NCI-H1417 (cell line): Measurements from ENCODE around the gene SORCS2.

Experiments used
- DNase-seq, 3 experiments: peaks; one replicate each; lab custom pipeline; 2025; lab: John Stamatoyannopoulos, UW

SORCS2 gene

DNA sequence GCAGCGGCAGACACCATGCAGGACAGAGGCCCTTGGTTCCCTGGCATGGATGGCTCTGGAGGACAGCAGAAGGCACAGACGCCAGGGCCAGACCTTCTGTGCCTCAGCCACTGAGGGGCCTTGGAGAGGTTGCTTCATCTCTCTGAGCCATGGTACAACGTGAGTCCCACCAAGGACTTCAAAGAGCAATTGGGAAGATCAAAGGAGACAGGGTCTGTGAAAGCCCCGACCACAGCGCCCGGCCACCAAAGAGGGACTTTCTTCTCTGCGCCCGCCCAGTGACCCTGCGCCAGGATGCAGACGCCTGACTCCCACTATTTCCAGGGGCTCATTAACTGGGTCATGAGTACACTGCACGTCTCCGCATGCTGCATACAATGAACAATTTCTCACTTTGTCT, 573.3 kb downstream of the SORCS2 start:
- DNase-seq = no peak

DNA sequence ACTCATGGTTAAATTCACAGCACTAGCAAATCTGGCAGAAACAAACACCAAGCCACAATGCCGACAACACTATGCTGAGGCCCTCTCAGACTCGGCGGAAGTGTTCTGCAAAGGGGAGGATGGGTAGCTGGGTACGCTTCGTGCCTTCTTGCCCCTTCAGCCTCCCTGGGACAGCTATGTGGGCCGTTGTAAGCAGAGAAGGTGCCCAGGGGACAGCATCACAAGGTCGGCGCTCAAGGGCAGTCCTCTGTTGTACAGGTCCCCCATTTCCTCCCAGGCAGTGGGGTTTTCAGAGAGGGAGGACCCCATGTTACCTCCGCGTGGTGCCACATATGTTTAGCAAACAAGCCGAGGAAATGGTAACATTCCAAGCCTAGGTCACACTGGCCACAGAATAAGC, 573.7 kb downstream of the SORCS2 start:
- no peak for DNase-seq

DNA sequence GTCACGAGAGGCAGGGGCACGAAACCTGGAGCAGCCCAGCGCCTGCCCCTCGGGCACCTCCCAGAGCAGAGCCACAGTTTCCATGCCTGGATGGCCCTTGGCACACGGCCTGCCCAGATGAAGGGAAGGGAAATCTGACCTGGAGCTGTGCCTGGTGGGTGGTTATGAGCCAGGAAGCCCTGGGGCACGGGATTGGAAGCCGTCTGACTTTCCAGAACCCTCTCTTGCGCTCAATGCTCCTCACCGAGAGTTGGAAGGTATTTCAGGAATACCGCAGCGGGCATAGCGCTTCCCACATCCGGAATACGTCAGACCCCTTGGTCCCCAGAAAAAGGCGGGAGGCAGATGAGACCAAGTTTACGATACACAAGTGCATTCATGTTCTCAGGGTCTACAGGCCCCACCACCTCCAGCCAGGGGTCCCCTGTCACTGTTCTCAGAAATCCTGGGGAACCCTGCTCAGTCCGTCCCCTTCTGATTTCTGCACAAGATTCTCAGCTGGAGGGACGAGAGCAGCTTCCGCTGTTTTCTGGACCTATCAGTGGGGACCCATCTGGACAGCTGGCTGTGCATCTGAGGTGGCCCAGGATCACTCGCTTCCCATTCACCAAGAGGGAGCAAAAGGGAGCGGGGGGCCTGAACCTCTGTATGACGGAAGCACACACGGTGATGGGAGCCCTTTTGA, 574.5 kb downstream of the SORCS2 start:
- no peak for DNase-seq

DNA sequence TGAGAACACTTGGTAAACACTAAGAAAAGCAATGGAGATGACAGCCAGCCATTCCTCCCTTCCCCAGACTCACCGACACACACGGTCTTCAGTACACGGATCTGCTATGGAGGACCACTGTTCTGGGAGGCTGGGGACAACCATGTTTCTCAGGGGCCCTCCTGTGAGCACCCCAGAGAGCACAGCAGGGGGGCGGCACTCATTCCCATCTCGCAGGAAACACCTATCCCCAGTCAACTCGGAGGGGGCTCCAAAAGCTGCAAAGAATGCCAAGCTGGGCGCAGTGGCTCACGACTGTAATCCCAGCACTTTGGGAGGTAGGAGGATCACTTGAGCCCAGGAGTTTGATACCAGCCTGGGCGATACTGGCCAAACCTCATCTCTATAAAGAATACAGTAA, 575.2 kb downstream of the SORCS2 start:
- no peak for DNase-seq

DNA sequence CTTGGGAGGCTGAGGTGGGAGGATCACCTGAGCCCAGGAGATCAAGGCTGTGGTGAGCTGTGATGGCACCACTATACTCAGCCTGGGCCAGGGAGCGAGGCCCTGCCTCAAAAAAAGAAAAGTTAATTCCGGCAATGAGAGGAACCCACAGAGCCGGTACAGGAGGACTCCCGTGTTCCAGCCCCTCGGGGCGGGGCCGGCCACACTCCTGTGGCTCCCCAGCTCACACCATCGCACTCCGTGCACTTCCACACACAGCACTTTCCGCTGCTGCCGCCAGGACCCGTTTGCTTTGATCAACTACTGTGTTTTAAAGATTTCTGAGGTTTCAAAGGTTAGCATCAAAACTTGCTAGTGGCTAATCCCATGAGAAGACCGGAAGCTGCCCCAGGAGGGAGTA, 575.6 kb downstream of the SORCS2 start:
- no peak for DNase-seq

DNA sequence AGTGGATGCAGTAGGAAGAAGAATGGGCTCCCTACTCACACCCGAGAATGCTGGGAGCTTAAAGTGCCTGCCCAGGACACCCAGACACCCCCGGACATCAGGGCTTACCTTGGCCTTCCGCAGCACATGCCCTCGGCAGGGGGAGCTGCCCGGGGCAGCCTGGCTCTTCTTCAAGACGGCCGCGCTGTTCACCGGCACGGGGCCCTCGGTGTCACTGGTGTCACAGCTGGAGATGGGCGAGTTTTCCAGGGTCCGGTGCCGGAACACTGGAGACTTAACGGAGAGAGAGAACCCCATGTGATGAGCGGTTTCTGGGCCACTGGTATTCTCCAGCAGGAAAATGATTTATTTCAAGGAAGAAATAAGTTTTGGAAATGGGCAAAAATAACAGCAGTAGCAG, 576.4 kb downstream of the SORCS2 start:
- no peak for DNase-seq

DNA sequence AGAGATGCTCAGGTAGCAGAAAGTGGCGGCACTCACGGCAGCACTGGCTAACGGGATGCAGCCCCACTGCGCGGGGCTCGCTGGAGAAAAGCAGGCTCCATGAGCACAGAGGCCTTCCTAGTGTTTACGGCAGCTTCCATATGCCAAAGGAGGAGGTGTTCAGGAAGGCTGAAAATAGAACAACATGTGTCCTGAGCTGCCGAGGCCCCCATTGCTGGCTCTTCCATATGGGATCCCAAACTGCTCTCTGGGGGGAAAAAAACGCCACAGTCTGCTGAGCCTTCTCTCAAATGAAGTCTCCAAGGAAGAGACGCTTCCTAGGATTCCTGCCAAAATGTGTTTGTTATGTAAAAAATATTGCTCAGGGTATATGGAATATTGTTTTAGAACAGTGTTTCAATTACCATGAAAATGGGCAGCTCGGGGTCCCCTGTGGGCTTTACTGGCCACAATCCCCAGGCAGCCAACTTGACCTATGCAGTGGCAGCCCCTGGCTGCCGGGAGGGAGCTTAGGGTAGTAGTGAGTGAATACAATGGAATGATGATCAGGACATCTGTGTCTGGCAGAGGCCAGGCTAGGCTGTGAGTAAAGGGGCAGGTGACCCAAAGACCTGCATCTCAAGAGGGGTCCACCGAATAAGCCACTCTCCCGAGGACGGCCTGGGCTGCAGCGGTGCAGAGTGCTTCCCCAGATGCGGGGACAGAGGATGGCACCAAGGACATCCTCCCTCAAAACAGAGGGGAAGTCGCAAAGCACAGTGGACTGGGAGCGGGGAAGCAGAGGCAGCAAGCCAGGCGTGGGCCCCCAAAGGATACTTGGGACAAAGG, 577.3 kb downstream of the SORCS2 start:
- DNase-seq = no peak

DNA sequence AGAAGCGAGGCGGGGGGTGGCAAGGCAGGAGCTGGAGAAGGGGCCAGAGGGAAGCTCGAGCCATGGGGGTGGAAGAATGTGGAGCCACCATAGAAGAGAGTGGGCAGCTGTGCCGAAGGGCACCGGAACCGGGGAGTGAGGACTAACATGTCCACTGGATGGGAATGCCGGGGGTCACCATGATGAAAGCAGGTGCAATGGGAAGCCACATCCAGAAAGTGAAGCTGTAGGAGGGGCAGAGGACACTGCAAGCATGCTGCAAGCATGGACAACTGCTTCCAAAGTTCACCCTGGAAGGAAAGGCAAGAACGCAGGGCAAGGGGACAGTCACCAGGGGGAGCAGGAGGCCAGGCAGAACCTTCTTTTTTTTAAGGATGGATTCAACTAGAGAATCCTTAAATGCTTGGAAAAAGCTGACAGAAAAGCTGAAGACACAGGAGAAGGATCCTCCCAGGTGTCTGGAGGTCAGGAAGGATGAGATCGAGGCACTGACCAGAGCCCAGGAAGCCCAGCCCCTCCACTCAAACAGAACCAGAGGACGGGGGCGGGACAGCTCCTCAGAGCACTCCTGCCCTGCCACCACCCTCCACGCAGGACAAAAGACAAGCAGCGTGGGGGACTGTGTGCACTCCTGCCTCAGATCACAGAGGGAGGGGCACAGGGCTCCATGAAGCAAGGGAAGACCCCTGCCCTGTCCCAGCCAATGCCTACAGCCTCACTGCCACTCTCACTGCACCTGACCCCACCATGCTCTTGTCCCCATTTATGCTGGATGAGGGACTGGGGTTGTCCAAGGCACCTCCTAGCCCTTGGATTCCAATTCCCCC, 578.1 kb downstream of the SORCS2 start:
- DNase-seq = no peak

DNA sequence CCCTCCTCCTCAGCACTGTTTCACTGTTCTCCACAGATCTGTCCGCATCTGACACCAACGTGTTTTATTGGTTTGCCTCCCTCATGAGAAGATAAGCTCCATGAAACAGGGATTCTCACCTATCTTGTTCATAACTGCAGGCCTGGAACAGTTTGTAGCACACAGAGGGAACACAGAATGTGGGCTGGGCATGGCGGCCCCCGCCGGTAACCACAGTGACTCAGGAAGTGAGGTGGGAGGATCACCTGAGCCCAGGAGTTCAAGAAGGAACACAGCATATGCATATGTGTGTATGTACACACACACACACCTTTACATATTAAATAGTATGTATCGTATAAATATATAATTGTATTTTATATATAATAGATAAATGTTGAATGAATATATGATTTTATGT, 578.7 kb downstream of the SORCS2 start:
- DNase-seq = no peak

DNA sequence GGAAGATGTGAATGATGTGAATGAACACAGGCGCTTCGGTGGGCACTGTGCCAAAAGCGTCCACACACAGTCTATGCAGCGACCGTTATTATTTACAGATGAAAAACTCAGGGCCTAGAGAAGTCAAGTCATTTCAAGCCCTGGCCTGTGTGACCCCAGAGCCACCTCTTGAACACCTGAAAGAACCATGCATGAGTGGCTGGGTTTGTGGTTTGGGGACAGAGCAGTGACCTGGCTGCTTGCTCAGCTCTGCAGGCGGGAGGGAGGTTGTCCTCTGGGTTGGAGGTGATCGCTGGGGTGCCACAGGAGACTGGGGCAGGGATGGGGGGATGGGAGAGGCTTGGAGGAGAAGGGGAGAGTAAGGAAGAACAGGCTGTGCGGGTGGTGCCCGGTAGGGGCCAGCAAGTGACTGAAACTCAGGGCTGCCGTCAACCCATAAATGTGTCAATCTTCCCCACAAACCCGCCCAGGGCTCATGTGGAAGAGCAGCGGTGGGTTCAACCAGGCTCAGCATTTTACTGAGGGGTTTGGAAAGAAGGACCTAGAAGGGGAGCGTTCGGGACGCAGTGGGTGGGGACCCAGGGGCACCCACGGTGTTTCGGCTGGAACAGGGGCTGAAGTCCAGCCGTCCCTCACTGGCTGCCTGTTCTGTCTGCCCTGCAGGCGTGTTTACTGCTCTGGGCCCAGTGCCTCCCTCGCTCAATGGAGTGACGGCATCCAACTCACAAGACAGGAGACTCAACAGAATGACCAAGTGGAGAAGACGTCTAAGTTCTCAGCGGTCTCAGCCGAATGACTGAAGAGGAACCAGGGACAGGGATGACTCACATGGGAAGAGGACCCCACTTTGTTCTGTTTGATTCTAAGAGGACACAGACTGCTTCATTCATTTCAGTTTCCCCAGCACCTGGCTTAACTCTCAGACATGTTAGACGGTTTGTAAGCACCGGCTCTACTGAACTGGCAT, 579.5 kb downstream of the SORCS2 start:
- DNase-seq = no peak

DNA sequence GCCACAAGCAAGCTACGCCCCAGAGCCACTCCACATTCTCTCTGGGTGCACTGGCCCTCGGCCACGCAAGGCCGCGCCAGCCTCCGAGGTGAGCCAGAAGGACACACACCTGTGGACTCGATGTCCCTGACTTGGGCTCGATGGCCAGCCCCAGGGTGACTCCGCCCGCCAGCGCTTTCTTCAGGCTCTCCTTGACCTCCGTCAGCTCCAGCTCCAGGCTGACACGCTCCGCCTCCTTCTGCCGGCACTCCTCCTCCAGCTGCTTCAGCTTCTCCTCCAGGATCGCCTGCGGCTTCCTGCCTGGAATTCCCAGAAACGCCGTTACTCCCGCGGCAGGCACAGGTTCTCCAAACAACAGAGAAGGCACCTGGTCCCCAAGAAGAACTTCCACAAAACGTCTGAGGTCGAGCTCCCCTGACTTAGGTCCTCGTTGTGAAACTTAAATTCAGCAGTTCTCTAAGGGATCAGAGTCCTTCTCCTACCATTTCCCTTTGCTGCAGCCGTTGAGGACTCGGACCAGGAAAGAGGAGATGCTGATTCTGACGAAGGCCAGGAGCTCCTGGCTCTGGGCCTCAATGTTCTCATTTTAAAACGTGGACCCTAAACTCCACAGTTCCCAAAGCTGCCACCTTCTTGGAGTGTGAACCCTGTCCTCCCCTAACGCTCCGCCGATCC, 580.5 kb downstream of the SORCS2 start:
- no peak for DNase-seq

DNA sequence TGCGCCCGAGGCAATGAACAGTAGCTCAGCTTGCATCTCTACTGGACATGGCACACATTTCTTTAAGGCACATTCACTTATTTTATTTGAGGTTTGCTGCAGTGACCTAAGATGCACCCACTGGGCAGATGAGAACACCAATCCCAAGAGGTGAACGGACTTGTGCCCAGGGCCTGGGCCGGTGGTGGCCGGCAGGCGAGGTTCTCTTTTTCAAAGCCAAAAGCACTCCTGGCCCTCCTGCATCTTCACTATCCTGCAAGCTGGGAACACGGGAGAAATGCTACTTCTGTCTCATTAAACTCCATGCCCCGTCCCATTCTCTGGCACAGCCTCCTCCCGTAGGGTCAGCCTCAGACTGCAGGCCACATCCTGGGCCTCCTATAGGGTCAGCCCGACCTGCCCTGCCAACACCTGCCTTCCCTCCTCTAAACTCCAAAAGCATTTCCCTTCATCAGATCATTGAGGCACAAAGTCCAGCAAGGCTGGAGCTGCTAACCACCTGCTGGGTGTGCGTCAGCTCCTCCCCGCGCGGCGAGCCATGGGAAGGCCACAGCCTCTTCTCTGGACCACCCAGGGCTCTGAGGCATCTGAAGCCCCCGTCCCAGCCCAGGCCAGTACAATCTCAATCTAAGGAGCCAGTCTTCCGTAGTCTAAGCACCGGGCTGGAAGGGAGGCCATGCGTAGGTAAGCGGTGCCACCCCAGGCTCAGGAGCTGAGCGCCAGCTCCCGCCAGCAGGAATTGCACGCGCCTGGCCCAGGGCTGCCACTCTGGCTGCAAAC, 581.3 kb downstream of the SORCS2 start:
- no peak for DNase-seq

DNA sequence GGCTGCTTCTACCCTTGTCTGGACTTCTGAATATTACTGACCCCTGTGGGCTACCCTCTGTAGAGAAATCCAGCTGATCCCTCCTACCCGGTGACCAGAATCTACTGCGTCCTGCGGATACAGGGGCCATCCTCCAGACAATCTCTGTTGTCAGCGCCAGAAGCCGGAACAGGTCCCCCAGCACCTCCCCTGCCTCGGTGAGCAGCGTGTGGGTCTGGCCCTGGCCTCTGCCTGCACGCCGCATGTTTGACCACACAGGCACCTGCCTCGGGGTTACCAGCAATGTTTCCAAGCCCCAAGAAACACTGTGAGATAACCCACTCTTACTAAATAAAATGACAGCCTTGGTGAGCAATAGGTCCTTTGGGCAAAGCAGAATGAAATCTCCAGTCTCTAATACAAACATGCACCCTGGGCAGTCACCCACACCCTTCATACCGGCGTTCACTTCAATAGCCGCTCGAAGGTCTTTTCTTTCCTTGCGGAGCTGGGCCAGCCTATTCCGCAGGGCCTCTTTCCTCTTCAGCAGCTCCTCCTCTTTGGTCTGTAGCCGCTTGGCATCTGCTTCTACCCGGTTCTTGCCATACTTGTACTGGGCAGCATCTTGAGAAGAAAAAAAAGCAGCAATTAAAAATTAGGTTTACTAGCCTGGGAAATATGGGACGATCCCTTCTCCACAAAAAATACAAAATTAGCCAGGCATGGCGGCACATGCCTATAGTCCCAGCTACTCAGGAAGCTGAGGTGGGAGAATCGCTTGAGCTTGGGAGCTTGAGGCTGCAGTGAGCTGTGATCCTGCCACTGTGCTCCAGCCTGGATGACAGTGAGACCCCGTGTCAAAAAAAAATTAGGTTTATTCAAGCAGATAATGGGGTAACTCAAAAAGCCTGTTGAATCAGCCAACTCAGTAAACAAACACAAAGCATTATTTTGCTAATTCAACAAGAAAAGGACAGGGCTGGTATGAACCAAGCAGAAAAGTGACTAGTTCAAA, 582.3 kb downstream of the SORCS2 start:
- DNase-seq = no peak

DNA sequence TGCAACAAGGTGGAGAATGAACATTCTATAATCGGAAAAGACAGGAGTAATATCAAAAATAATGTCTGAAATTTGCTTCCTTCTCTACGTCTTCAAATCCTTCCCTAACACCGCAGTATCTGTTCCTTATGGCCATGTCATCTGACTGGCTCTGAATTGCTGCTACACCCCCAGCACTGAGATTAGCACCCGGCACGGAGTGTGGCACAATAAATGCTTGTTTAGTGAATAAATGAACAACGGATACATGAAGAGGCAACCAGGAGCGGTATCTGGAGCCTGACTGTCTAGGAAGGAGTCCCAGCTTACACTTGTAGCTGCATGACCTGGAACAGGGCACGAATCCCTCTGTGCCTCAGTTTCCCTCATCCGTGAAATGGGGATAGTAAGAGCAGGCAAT, 583.1 kb downstream of the SORCS2 start:
- DNase-seq = no peak

DNA sequence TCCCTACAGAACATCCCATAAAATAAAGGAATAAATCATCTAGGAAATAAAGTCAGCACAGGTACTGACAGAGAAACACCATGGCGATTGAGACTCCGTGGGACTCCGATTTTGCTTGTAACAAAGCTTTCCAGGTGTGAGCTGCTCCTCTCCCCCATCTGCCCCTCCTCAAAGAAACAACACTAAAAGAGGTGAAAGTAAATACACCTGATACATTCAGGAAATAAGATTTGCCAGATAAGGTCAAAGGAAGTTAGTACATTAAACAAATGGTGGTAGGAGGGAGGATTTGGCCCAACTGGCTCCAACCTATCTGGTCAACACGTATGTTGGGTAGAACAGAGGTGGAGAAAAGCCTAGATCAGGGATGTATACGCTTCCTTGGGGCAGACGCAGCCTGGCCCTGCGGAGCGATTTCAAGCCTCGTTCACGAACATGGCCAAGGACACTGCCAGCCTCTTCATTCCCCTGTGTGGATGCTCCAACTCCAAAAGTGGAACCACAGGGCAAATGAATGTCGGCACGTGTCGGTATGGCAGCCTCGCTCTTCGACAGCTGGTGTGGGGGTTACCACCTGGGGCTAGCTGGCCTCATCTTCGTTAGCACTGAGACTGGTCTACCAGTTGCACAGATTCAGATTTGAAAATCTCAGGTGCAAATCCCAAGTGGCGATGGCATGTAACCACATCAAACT, 584.8 kb downstream of the SORCS2 start:
- peak in 1 of 3 experiments; percentile 37 for DNase-seq

DNA sequence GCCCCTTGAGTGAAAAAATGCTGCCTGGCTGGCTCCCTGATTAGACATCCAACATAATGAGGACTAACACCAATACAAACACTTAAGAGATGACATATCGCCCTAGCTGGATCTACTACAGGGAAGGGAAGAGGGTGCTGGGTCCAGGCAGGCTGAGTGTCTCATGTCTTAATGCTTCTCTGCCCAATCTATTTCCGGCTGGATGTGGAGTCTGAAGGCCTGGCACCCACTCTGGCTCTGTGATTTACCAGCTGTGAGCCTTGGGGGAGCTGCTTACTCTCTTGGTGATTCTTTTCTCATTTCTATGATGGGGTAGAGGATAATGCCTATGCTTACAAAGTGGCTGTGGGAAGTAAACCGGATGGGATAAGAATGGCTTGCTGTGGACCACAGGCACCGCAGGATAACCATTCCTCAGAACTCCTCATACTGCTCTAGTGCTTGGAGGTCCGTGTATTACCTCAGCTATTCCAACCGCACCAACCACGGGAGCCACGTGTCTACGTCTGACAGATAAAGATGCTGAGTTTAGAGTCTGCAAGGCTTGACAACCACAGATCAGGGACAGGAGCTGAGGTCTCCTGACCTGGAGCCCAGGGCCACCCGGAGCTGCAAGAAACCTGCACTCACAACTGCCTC, 585.7 kb downstream of the SORCS2 start:
- no peak for DNase-seq

DNA sequence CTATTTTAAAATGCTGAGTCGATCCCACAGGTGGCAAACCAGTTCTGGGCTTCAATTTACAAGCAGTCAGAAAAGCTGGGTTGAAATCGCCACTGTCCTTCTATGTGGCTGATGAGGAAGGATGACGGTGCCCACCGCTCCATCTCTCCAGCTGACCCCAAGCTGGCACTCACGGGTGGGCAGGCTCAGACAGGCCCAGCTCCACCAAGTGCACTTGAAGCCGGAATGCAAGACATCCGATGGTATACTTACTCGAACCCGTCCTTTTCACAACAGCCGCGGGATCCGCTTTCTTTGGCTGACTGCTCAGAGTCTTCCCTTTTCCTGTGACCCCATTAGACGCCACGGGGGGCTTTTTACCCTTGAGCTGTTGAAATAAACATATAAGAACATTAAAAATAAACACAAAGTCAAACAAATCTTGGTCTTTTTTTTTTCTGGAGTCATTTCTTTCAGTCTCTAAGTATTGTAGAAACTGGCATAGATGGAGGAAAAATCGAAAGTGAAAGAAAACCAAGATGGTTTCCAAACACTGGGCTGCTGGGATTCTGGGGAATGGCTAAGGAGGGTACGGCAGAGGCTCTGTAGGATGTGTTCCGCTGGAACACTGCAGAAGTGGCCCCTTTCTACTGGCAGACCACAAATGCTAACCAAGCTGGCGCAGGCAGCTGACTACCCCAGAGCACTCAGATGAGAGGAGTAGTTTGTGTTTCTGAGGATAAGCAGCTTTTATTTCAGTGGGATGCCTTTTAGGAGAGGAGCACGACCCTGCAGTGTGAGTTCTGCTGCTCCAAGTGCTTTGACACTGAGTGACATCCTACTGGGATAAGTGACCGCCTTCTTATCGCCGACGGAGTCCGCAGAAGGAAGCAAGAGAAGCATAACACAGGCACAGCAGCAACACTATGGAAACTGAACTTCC, 586.4 kb downstream of the SORCS2 start:
- DNase-seq = no peak
